SW480 (cell line): ENCODE measurements around the gene ZIC5.
"Not testable (repeated sequence)": the region's sequence is repeated elsewhere in the genome, so short reads cannot be mapped to it uniquely, and the experiment has no call there.

Experiments used
- DNase-seq: peaks from one replicate; pipeline ENCODE4 v3.0.0-alpha.2; 2016; ENCODE audit warnings: low spot score

Gene ZIC5

GRCh38 chr13:99959540-99960230 is 11.9 kb downstream of the ZIC5 start:
- no peak for DNase-seq

GRCh38 chr13:99959127-99959539 is 12.4 kb downstream of the ZIC5 start:
- DNase-seq, result no peak

- DNase-seq, result no peak
These were observed 13.0 kb downstream of the ZIC5 start for GRCh38 chr13:99958406-99959126.

GRCh38 chr13:99956473-99957349 is 14.9 kb downstream of the ZIC5 start:
- no peak for DNase-seq

DNA sequence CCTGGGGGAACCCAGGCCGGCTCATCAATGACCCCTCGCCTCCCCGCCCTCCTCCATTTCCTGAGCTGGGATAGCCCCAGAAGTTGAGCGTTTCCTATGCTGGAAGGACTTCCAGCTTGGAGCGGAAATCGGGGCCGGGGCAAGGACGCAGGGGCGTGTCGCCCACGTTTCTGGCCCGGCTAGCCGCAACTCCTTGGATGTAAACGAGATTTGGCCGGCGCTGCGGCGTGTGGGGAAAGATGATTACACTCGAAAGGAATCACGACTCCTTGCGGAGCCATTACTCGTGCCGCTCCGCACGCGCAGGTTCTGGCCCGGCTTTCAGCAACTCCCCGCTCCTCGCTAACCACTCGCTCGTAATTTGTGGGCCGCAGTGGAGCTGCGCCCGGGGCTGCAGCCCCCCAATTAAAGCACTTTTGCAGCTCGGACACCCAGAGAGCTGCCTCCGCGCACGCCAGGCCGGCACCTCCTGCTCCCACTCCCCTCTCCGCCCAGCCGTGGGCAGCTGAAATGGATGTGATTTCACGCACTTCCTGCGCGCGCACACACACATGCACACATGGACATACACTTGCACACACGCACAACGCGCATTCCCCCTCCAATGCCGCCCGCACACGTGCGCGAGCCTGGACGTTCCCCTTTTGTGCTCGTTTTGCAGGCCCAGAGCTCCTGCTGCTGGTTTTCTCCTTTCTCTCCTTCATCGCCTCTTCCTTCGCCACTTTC is 15.7 kb downstream of the ZIC5 start:
- no peak for DNase-seq

DNA sequence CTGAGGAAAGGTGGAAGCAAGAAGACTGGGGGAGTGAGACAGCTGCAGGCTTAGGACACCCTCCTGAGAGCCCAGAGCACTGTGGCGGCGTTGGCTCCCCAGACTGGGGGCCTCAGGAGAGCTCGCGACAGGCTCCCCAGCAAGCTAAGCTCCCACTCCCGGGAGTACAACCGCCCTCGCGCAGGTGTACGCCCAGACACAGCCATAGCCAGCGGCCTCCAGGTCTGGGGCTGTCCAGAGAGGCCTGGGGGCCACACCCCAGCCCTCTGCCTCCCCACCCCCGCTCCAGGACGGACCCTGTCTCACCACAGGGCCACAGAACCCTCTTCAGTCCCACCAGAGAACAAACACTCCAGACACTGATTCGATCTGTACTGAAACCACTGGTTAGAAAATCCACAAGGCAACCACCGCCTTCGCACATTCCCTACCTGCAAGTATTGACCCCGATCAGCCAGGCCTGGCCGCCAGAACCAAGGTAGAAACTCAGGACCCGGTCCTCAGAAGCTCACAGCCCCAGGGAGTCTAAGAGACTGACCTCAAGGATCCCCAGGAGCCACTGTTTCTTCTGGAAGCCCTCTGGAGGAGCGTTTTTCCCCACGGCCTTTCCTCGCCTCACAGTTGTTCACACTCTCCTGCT is 16.3 kb downstream of the ZIC5 start:
- no peak for DNase-seq

DNA sequence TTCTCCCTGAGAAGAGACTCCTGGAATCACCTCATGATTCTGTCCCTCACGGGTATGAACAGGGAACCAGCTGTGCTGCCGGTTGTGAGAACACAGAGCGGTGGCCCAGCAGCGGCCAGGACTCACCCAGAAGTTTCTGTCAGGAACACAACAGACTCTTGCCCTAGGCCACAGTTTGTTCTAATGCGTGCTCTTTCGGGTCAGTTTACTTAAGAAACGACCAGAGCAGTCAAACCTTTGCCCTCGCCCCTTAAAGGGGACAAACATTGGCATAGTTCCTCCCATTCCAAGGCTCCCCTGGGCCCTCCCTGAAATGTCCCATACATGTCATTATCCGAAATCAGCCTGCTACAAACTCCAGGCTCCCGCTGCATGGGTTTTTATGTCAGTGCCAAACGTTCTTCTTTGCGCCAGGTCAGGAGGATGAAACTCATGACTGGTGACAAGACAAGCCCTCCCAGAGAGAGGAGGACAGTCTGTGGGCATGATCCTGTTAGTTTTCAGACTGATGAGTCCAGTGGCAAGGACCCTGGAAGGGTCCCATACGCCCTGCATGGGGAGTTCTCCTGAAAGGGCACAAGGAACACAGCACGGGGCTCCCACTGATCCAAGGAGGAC is 18.3 kb downstream of the ZIC5 start:
- DNase-seq, result no peak

DNA sequence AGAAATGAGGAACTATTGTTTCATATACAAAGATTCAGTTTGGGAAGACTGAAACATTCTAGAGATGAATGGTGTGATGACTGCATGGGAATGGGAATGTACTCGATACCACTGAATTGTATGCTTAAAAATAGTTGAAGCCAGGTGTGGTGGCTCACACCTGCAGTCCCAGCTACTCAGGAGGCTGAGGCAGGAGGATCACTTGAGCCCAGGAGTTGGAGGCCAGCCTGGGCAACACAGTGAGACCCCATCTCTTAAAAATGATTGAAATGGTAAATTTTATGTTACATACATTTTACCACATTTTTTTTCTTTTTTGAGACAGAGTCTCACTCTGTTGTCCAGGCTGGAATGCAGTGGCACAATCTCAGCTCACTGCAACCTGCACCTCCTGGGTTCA is 19.9 kb downstream of the ZIC5 start:
- not testable (repeated sequence) for DNase-seq

DNA sequence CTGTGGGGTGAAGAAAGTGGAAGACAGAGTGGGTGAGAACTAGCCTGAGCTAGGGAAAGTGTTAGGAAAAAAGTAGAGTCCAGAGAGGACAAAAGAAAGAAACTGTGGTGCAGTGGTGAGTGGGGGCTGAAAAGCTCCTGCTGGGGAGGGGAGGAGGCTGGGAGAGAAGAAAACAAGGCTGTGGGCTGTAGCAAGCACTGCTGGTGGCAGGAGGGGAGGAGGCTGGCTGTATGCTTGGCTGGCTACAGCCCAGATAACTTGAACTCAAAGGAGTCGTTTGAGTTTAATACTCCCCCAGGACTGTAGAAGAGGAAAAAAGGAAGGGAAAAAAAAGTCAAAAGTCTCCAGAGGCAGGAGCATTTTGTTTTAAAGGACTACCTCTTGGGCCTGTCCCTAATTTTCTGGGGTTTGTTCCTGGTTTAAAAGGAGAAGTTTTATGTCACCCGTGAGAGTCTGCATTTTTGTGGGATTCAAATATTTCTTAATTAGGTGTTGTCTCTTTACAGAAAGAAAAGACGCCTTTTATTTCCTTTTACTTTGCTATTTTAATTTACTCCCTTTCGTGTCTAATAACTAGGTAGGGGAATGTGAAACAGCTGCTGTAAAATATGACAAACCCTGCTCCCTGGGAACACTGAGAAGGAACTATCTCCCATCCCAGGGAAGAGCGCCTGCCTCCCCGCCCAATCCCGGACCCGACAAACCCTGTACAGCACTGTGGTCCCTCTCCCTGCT is 21.7 kb downstream of the ZIC5 start:
- no peak for DNase-seq

DNA sequence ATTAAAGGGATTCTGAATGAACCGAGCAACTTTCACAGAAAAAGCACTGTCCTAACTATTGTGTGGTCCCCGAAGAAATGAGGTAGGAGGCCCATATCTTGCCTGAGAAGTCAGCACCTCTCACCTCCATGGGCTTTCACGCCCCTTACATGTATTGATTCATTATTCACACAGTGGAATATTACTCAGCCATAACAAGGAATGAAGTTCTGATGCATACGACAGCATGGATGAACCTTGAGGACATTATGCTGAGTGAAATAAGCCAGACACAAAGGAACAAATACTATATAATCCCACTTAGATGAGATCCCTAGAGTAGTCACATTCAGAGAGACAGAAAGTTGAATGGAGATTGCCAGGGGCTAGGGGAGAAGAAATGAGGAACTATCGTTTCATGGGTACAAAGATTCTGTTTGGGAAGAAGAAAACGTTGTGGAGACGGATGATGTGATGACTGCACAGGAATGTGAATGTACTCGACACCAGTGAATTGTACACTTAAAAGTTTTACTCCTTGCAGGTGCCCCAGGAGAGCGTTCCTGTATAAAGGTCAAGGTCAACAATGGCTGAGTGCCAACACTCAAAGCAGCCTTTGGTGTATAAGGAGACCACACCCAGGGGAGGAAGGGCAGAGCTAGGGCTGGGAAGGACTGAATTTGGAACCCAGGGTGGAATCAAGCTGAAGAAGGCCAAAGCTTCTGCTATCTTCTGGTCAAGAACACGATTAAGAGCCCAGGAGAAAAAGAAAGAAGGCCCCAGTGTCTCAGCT is 22.5 kb downstream of the ZIC5 start:
- no peak for DNase-seq

- DNase-seq, result no peak
These were observed 23.2 kb downstream of the ZIC5 start for GRCh38 chr13:99948411-99948810.

GRCh38 chr13:99947666-99948065 is 23.9 kb downstream of the ZIC5 start:
- DNase-seq, result no peak

DNA sequence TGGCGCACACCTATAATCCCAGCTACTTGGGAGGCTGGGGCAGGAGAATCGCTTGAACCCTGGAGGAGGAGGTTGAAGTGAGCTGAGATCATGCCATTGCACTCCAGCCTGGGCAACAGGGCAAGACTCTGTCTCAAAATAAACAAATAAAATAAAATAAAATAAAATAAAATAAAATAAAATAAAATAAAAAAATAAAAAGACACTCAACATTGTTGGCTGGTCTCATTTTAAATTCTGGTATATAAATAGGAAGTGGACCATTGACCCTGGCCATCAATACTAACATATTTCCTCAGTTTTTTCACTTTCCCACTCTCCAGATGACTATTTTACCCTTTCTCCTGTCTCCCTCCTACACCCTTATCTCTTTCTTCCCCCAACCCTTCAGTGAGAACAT is 26.1 kb downstream of the ZIC5 start:
- DNase-seq, result not testable (repeated sequence)

- DNase-seq, result no peak
These were observed 27.0 kb downstream of the ZIC5 start for GRCh38 chr13:99944606-99945005.

GRCh38 chr13:99944102-99944501 is 27.5 kb downstream of the ZIC5 start:
- DNase-seq, result no peak

GRCh38 chr13:99941911-99942310 is 29.7 kb downstream of the ZIC5 start:
- DNase-seq, result no peak

GRCh38 chr13:99941086-99941485 is 30.5 kb downstream of the ZIC5 start:
- no peak for DNase-seq

- DNase-seq, result no peak
These were observed 32.9 kb downstream of the ZIC5 start for GRCh38 chr13:99938635-99939034.

DNA sequence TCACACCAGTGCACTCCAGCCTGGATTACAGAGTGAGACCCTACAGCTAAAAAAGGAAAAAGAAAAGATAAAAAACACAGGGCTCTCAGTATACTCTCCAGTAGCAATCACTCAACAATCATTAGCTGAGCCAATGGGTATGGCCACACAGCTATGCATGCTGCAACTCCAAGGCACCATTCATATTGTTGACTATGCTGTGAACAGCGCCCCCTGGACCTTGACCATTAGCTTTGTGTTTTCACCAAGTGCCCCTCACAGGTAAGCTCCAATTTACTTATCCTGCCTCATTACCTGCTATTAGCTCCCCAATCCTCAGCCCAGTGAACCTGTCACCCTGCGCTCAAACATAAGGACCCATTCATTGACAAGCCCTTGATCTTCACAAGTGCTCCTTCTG is 35.8 kb downstream of the ZIC5 start:
- no peak for DNase-seq

GRCh38 chr13:99932912-99933311 is 38.7 kb downstream of the ZIC5 start:
- no peak for DNase-seq
